Measurements from ENCODE around the gene ZFYVE27. TPM values are rescaled to one million over a fixed set of nuclear protein-coding genes. Genes with fewer than 3 reads are reported as not detected.

The ZFYVE27 gene
- total RNA-seq, 2 experiments from 2014 or later: 29.3 to 32.4 TPM

- Mint-ChIP-seq H3K27me3 (peaks cover 5% of the 10 kb centered on the region), H3K27ac (no peak overlapping the region), H3K36me3 (ENCODE audit: low read depth) (no peaks in the 10 kb centered on the region), H3K4me1 (peaks cover 11% of the 10 kb centered on the region), H3K4me3 (no peak overlapping the region), H3K9me3 (no peaks in the 10 kb centered on the region)
- no peak for DNase-seq
- ChIA-PET CTCF (interaction anchor here (0.9 kb wide), 1 partner anchor 132 kb away, joined by 3 read pairs; no protein-coding TSS in a partner anchor), POLR2A (interaction anchor here (1.3 kb wide), 1 partner anchor 14 kb away, joined by 4 read pairs; no protein-coding TSS in a partner anchor)
These were observed 45.7 kb downstream of the ZFYVE27 start for GRCh38 chr10:97782455-97783228.

DNA sequence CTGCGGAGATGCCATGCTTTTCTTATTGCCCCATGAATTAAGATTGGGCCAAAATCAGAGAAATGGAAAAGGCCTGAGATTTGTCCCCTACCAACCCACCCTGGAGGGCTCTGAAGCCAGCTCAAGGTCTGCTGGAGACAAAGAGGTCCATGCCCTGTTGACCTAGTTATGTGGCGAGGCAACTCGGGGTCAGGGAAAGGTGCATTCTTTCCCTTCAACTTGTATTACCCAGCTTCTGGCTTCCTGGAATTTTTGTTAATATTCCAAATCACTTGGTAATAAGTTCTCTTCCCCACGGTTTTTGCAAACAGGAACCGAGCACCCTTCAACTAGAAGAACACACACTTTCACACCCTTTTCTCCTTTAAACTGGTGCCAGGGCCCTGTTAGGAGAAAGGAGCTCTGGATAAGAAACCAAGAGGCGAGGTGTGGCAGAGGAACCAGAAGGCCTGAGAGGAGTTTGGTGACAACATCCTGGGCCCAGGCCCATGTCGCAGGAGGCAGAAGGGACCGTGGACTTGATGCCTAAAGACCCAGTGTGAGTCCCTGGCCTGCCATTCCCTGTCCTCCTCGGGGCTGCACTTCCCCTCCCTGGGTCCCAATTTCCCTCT is 47.4 kb downstream of the ZFYVE27 start:
- no peaks in the 10 kb centered on the region for H3K36me3 Mint-ChIP-seq (ENCODE audit: low read depth)
- ChIA-PET CTCF (interaction anchor here (0.7 to 1.8 kb wide), 3 partner anchors 61 to 257 kb away, joined by 3 to 5 read pairs (median 3); no protein-coding TSS in a partner anchor), POLR2A (no interaction called here)
- H3K4me1 Mint-ChIP-seq: peaks cover 11% of the 10 kb centered on the region
- no peak for DNase-seq
- H3K9me3 Mint-ChIP-seq: no peaks in the 10 kb centered on the region
- no peak overlapping the region for H3K4me3 Mint-ChIP-seq
- peaks cover 9% of the 10 kb centered on the region for H3K27me3 Mint-ChIP-seq
- H3K27ac Mint-ChIP-seq: no peak overlapping the region

DNA sequence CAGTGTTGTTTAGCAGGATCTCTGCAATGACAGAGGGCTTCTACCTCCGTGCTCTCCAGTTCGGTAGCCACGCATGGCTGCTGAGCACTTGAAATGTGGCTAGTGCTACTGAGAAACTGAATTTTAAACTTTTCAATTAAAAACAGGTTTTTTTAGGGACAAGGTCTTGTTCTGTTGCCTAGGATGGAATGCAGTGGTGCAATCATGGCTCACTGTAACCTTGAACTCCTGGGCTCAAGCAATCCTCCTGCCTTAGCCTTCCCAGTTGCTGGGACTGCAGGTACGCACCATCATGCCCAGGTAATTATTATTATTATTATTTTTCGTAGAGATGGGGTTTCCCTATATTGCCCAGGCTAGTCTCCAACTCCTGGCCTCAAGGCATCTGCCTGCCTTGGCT is 48.3 kb downstream of the ZFYVE27 start:
- H3K27me3 Mint-ChIP-seq: peaks cover 13% of the 10 kb centered on the region
- no peak for DNase-seq
- peaks cover 11% of the 10 kb centered on the region for H3K4me1 Mint-ChIP-seq
- no peak overlapping the region for H3K27ac Mint-ChIP-seq
- H3K4me3 Mint-ChIP-seq: no peak overlapping the region
- H3K9me3 Mint-ChIP-seq: no peaks in the 10 kb centered on the region
- no peaks in the 10 kb centered on the region for H3K36me3 Mint-ChIP-seq (ENCODE audit: low read depth)
- ChIA-PET CTCF (interaction anchor here (1.8 kb wide), 1 partner anchor 256 kb away, joined by 5 read pairs; no protein-coding TSS in a partner anchor), POLR2A (no interaction called here)

DNA sequence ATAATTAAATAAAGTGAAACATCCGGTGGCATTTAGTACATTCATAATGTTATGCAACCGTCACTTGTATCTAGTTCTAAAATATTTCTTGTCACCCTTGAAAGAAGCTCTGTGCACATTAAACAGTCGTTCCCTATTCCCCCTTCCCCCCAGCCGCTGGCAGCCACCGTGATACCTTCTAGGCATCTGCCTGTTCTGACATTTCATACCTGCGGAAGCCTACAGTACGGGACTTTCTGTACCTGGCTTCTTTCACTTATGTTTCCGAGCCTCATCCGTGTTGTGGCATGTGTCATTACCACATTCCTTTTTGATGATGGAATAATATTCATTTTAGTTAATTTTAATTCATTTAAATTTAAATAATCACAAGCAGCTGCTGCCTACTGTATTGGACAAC is 48.8 kb downstream of the ZFYVE27 start:
- CTCF ChIA-PET: interaction anchor here (1.8 kb wide), 1 partner anchor 256 kb away, joined by 5 read pairs; no protein-coding TSS in a partner anchor
- no peak overlapping the region for H3K4me3 Mint-ChIP-seq
- POLR2A ChIA-PET: no interaction called here
- DNase-seq: no peak
- no peaks in the 10 kb centered on the region for H3K36me3 Mint-ChIP-seq (ENCODE audit: low read depth)
- H3K9me3 Mint-ChIP-seq: no peaks in the 10 kb centered on the region
- no peak overlapping the region for H3K27ac Mint-ChIP-seq
- peaks cover 11% of the 10 kb centered on the region for H3K4me1 Mint-ChIP-seq
- H3K27me3 Mint-ChIP-seq: peaks cover 13% of the 10 kb centered on the region

DNA sequence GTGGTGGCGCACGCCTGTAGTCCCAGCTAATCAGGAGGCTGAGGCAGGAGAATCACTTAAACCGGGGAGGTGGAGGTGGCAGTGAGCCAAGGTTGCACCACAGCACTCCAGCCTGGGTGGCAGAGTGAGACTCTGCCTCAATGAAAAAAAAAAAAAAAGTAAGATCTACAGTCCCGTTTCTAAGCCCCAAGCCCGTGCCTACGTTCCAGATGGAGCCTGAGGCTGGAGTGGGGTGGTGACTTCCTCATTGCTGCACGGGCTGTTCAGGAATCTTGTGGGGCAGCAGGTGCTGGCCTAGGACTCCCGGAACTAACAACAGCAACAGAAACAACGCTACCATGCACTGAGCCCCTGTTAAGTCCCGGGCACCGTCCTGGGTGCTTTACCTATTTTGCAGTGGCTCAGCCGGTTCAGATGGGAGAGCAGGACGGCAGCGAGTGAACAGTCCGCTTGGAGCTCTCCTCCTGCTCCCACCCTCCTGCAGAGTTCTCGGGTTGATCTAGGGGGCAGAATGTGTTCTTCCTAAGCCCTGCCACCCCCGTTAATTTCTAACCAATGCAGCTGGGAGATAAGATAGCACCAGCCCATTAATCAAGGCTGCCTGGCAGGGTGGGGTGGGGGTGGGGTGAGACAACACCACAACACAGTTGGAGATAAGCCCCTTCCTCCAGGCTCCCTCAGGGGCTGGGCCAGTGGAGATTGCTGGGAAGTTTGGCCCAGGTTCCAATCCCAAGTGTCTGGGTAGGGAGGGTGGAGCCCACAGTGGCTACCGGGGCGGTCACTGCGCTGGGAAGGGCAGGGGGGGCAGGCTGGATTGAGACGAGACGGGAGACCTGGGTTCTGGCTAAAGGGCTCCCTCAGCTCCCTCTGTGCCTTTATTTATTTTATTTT is 51.9 kb downstream of the ZFYVE27 start:
- Mint-ChIP-seq H3K9me3 (no peaks in the 10 kb centered on the region), H3K27ac (no peak overlapping the region), H3K36me3 (ENCODE audit: low read depth) (no peaks in the 10 kb centered on the region), H3K4me3 (no peak overlapping the region), H3K27me3 (peaks cover 15% of the 10 kb centered on the region), H3K4me1 (peaks cover 10% of the 10 kb centered on the region)
- no peak for DNase-seq
- CTCF ChIA-PET: interaction anchor here (7.0 kb wide), 1 partner anchor 82 kb away, joined by 184 read pairs; no protein-coding TSS in a partner anchor
- POLR2A ChIA-PET: no interaction called here

GRCh38 chr10:97789770-97790397 is 53.0 kb downstream of the ZFYVE27 start:
- Mint-ChIP-seq H3K9me3 (no peaks in the 10 kb centered on the region), H3K27me3 (peaks cover 15% of the 10 kb centered on the region), H3K36me3 (ENCODE audit: low read depth) (no peaks in the 10 kb centered on the region), H3K27ac (no peak overlapping the region), H3K4me1 (peaks cover 12% of the 10 kb centered on the region), H3K4me3 (no peak overlapping the region)
- no peak for DNase-seq
- ChIA-PET POLR2A (no interaction called here), CTCF (interaction anchor here (1.2 to 7.0 kb wide), 2 partner anchors 39 to 81 kb away, joined by 3 to 184 read pairs; no protein-coding TSS in a partner anchor)

GRCh38 chr10:97791824-97792721 is 55.1 kb downstream of the ZFYVE27 start:
- peaks cover 3% of the 10 kb centered on the region for H3K36me3 Mint-ChIP-seq (ENCODE audit: low read depth)
- peaks cover 32% of the 10 kb centered on the region for H3K4me1 Mint-ChIP-seq
- no peak overlapping the region for H3K4me3 Mint-ChIP-seq
- POLR2A ChIA-PET: interaction anchor here (1.0 kb wide), 1 partner anchor 77 kb away, joined by 8 read pairs; no protein-coding TSS in a partner anchor
- peak; percentile 78 for DNase-seq
- H3K27ac Mint-ChIP-seq: peak overlapping the region; percentile 24
- H3K27me3 Mint-ChIP-seq: peaks cover 14% of the 10 kb centered on the region
- H3K9me3 Mint-ChIP-seq: no peaks in the 10 kb centered on the region
- CTCF ChIA-PET: interaction anchor here (0.6 to 7.0 kb wide), 24 partner anchors 9 to 253 kb away, joined by 3 to 184 read pairs (median 4); partner anchors contain the start of gene GOLGA7B

DNA sequence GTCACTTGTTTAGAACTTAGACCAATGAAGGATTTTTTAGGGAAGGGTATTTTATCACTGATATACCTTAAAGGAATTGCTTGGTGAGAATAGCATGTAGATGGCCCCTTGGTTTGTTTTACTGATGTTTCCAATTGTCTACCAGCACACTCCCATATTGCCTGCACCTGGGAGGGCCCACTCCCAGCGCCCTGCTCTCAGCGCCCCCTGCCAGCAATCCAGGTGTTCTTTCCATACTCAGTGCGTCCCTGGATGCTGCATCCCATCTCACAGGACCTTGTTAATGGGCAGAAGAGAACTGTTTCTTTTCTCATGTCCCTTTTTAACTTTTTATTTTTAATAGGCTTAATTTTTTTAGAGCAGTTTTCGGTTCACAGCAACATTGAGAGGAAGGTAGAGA is 59.0 kb downstream of the ZFYVE27 start:
- ChIA-PET POLR2A (interaction anchor here (0.9 to 2.2 kb wide), 4 partner anchors 14 to 74 kb away, joined by 4 to 12 read pairs (median 6); partner anchors contain the start of gene GOLGA7B), CTCF (interaction anchor here (0.8 to 3.3 kb wide), 6 partner anchors 54 to 250 kb away, joined by 3 to 49 read pairs (median 5); partner anchors contain the start of genes GOLGA7B and ZFYVE27)
- H3K4me3 Mint-ChIP-seq: no peak overlapping the region
- peaks cover 41% of the 10 kb centered on the region for H3K4me1 Mint-ChIP-seq
- no peak for DNase-seq
- H3K27ac Mint-ChIP-seq: peak overlapping the region; percentile 94
- peaks cover 8% of the 10 kb centered on the region for H3K9me3 Mint-ChIP-seq
- peaks cover 4% of the 10 kb centered on the region for H3K27me3 Mint-ChIP-seq
- peaks cover 15% of the 10 kb centered on the region for H3K36me3 Mint-ChIP-seq (ENCODE audit: low read depth)

GRCh38 chr10:97796651-97797050 is 59.7 kb downstream of the ZFYVE27 start:
- H3K27me3 Mint-ChIP-seq: peaks cover 2% of the 10 kb centered on the region
- peak overlapping the region; percentile 57 for H3K4me3 Mint-ChIP-seq
- peak overlapping the region; percentile 94 for H3K27ac Mint-ChIP-seq
- peaks cover 15% of the 10 kb centered on the region for H3K36me3 Mint-ChIP-seq (ENCODE audit: low read depth)
- peaks cover 8% of the 10 kb centered on the region for H3K9me3 Mint-ChIP-seq
- CTCF ChIA-PET: interaction anchor here (0.6 to 3.3 kb wide), 8 partner anchors 54 to 270 kb away, joined by 3 to 49 read pairs (median 4); partner anchors contain the start of genes GOLGA7B and ZFYVE27
- DNase-seq: peak; percentile 64
- H3K4me1 Mint-ChIP-seq: peaks cover 41% of the 10 kb centered on the region
- POLR2A ChIA-PET: interaction anchor here (0.9 to 2.2 kb wide), 4 partner anchors 15 to 73 kb away, joined by 4 to 12 read pairs (median 6); partner anchors contain the start of gene GOLGA7B

DNA sequence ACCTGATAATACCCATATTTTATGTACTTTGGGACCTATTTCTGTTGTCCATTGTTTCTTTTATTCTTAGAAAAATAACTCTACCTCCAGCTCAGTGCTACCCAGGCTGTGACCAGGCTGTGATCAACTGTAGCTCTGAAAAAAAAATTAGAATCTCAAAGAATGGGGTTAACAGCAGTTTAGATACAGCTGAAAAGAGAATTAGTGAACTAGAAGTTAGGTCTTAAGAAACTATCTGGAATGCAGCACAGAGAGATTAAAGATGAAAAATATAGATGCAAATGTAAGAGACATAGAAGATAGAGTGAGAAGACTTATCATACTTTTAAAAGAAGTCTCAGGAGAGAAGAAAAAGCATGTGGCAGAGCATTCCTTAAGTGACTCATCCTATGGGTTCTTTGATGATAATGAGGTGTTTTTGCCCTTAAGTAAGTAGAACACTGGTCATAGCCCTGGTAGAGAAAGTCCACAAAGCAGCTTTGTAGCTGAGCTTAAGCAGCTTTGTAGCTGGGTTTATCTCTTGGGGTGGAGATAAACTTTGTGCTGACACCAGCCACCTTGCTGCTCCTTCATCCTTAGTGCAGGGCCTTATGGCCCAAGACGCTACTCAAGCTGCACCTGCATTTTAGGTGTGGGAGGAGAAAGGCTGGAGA is 62.2 kb downstream of the ZFYVE27 start:
- H3K36me3 Mint-ChIP-seq (ENCODE audit: low read depth): peaks cover 15% of the 10 kb centered on the region
- peaks cover 5% of the 10 kb centered on the region for H3K27me3 Mint-ChIP-seq
- H3K27ac Mint-ChIP-seq: no peak overlapping the region
- H3K4me3 Mint-ChIP-seq: no peak overlapping the region
- no peak for DNase-seq
- peaks cover 29% of the 10 kb centered on the region for H3K4me1 Mint-ChIP-seq
- ChIA-PET POLR2A (no interaction called here), CTCF (no interaction called here)
- peaks cover 8% of the 10 kb centered on the region for H3K9me3 Mint-ChIP-seq

GRCh38 chr10:97800474-97800873 is 63.5 kb downstream of the ZFYVE27 start:
- ChIA-PET POLR2A (no interaction called here), CTCF (interaction anchor here (0.5 to 2.4 kb wide), 3 partner anchors 8 to 69 kb away, joined by 3 to 9 read pairs (median 4); no protein-coding TSS in a partner anchor)
- no peak overlapping the region for H3K4me3 Mint-ChIP-seq
- DNase-seq: no peak
- H3K36me3 Mint-ChIP-seq (ENCODE audit: low read depth): peaks cover 15% of the 10 kb centered on the region
- peaks cover 8% of the 10 kb centered on the region for H3K9me3 Mint-ChIP-seq
- peaks cover 5% of the 10 kb centered on the region for H3K27me3 Mint-ChIP-seq
- no peak overlapping the region for H3K27ac Mint-ChIP-seq
- H3K4me1 Mint-ChIP-seq: peaks cover 27% of the 10 kb centered on the region
